ENCODE data around the gene SLC25A18. TPM values are rescaled to one million over a fixed set of nuclear protein-coding genes. Genes with fewer than 3 reads are reported as not detected.

Gene SLC25A18
- total and polyA plus RNA-seq, 10 of the 15 experiments (the other 5 are each of a cell fraction or from before 2014, with no cell fraction given), result 0.03 to 0.09 TPM; not detected in 8

DNA sequence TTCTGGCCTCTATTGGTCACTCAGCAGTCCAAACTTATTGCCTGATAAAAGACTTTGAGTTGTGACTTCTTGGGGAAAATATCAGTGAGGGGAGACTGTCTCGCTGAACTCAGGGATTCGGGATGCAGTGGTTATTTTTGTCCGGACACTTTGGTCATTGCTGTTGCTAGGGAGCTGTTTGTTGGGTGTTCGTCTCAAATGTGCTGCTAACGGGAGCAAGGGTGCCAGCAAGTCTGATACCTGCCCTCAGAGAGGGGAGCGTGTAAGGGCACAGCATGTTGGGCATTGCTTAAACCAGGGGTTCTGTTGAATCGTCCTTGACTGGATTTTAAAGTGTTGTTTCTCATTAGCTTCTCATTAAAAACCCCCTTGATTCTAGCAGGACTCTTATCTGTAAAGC lies 49.2 kb upstream of the SLC25A18 start:
- BruUV-seq (replicated peaks), result no TSS peak
- no peak overlapping the region for H3K27ac ChIP-seq (ENCODE audit: control insufficient read depth, insufficient read depth)
- H3K4me1 ChIP-seq (ENCODE audit: control insufficient read depth, insufficient read depth, low read length), result no peaks in the 10 kb centered on the region
- SMC1A ChIA-PET (ENCODE audit: uncharacterized antibody, unreplicated experiment), result no interaction called here
- TF ChIP-seq ZNF217 (IDR thresholded peaks at IDR 0.05) (no peak), NFIC (IDR thresholded peaks at IDR 0.05; ENCODE audit: low read depth, low read length) (no peak), ZNF622 (IDR thresholded peaks at IDR 0.05) (no peak), CHD2 (IDR thresholded peaks at IDR 0.05; ENCODE audit: borderline replicate concordance, low read depth, low read length) (no peak)
- H3K9me3 ChIP-seq (replicated peaks; ENCODE audit: control insufficient read depth, insufficient read depth, low read length), result no peaks in the 10 kb centered on the region
- in situ Hi-C loops (cut with MboI), result no loop called here
- H4K20me1 ChIP-seq (ENCODE audit: control insufficient read depth, insufficient read depth), result no peaks in the 10 kb centered on the region
- POLR2A ChIA-PET, result no interaction called here
- WGBS (ENCODE audit: insufficient coverage, insufficient replicate concordance, low lambda C conversion rate, missing lambda C conversion rate), result 45% methylated on average over 7 of the region's 7 CpGs
- no peaks in the 10 kb centered on the region; a peak in 1 of 4 replicates for H3K27me3 ChIP-seq (replicated peaks in 1 of 2; ENCODE audit: control insufficient read depth in 2 of 2, insufficient read depth in 2 of 2, low read length in 1 of 2)
- H3K4me2 ChIP-seq (ENCODE audit: control insufficient read depth, insufficient read depth), result no peak overlapping the region
- ATAC-seq (no peak), DNase-seq (ENCODE audit: low read depth, low spot score) (no peak), FAIRE-seq (no peak)
- intact Hi-C loops (cut with micrococcal nuclease; ENCODE audit: unreplicated experiment), result no loop called here
- H3K79me2 ChIP-seq (ENCODE audit: control insufficient read depth, insufficient read depth, low read length), result no peaks in the 10 kb centered on the region
- H3K9ac ChIP-seq (ENCODE audit: control insufficient read depth, insufficient read depth, low read length), result no peak overlapping the region
- no peak overlapping the region for H2AFZ ChIP-seq (ENCODE audit: control insufficient read depth, low read depth, low read length)
- H3K4me3 ChIP-seq, result no peak overlapping the region
- RAD21 ChIA-PET (ENCODE audit: unreplicated experiment), result no interaction called here
- no peaks in the 10 kb centered on the region for H3K36me3 ChIP-seq (ENCODE audit: control insufficient read depth in 2 of 2, insufficient read depth in 2 of 2, low read length in 1 of 2)
- CTCF ChIA-PET, result interaction anchor here (2.7 kb wide), 1 partner anchor 12 kb away, joined by 10 read pairs; no protein-coding TSS in a partner anchor

DNA sequence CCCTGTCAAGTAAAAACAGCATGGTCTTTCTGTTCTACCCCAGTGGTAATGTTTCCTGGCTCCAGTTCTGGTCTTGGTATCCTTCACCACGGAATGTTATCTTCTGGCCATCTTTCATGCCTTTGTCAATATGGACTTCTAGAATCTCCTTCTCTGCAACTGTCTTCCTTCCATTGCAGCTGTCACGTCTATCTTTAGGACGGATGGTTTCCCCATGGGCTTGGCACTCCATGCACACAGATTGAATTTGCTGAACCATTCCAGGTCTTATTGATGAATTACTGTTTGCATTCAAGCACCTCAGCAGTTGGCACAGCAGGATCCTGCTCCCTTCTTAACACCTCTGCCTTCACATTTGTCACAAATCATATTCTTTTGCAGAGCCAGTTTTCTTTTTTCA lies 44.9 kb upstream of the SLC25A18 start:
- POLR2A ChIA-PET, result no interaction called here
- no peak for FAIRE-seq
- TF ChIP-seq, protein P1, sequence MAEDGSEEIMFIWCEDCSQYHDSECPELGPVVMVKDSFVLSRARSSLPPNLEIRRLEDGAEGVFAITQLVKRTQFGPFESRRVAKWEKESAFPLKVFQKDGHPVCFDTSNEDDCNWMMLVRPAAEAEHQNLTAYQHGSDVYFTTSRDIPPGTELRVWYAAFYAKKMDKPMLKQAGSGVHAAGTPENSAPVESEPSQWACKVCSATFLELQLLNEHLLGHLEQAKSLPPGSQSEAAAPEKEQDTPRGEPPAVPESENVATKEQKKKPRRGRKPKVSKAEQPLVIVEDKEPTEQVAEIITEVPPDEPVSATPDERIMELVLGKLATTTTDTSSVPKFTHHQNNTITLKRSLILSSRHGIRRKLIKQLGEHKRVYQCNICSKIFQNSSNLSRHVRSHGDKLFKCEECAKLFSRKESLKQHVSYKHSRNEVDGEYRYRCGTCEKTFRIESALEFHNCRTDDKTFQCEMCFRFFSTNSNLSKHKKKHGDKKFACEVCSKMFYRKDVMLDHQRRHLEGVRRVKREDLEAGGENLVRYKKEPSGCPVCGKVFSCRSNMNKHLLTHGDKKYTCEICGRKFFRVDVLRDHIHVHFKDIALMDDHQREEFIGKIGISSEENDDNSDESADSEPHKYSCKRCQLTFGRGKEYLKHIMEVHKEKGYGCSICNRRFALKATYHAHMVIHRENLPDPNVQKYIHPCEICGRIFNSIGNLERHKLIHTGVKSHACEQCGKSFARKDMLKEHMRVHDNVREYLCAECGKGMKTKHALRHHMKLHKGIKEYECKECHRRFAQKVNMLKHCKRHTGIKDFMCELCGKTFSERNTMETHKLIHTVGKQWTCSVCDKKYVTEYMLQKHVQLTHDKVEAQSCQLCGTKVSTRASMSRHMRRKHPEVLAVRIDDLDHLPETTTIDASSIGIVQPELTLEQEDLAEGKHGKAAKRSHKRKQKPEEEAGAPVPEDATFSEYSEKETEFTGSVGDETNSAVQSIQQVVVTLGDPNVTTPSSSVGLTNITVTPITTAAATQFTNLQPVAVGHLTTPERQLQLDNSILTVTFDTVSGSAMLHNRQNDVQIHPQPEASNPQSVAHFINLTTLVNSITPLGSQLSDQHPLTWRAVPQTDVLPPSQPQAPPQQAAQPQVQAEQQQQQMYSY (CRISPR knock-in tag; IDR thresholded peaks at IDR 0.05), result no peak
- TF ChIP-seq, protein P2, sequence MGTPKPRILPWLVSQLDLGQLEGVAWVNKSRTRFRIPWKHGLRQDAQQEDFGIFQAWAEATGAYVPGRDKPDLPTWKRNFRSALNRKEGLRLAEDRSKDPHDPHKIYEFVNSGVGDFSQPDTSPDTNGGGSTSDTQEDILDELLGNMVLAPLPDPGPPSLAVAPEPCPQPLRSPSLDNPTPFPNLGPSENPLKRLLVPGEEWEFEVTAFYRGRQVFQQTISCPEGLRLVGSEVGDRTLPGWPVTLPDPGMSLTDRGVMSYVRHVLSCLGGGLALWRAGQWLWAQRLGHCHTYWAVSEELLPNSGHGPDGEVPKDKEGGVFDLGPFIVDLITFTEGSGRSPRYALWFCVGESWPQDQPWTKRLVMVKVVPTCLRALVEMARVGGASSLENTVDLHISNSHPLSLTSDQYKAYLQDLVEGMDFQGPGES (IDR thresholded peaks at IDR 0.05), result no peak
- TF ChIP-seq, protein P3, sequence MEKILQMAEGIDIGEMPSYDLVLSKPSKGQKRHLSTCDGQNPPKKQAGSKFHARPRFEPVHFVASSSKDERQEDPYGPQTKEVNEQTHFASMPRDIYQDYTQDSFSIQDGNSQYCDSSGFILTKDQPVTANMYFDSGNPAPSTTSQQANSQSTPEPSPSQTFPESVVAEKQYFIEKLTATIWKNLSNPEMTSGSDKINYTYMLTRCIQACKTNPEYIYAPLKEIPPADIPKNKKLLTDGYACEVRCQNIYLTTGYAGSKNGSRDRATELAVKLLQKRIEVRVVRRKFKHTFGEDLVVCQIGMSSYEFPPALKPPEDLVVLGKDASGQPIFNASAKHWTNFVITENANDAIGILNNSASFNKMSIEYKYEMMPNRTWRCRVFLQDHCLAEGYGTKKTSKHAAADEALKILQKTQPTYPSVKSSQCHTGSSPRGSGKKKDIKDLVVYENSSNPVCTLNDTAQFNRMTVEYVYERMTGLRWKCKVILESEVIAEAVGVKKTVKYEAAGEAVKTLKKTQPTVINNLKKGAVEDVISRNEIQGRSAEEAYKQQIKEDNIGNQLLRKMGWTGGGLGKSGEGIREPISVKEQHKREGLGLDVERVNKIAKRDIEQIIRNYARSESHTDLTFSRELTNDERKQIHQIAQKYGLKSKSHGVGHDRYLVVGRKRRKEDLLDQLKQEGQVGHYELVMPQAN (conservative IDR thresholded peaks at IDR 0.05), result no peak
- TF ChIP-seq, protein P4, sequence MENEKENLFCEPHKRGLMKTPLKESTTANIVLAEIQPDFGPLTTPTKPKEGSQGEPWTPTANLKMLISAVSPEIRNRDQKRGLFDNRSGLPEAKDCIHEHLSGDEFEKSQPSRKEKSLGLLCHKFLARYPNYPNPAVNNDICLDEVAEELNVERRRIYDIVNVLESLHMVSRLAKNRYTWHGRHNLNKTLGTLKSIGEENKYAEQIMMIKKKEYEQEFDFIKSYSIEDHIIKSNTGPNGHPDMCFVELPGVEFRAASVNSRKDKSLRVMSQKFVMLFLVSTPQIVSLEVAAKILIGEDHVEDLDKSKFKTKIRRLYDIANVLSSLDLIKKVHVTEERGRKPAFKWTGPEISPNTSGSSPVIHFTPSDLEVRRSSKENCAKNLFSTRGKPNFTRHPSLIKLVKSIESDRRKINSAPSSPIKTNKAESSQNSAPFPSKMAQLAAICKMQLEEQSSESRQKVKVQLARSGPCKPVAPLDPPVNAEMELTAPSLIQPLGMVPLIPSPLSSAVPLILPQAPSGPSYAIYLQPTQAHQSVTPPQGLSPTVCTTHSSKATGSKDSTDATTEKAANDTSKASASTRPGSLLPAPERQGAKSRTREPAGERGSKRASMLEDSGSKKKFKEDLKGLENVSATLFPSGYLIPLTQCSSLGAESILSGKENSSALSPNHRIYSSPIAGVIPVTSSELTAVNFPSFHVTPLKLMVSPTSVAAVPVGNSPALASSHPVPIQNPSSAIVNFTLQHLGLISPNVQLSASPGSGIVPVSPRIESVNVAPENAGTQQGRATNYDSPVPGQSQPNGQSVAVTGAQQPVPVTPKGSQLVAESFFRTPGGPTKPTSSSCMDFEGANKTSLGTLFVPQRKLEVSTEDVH (IDR thresholded peaks at IDR 0.05; ENCODE audit: low read depth, partially characterized antibody), result no peak

More for the DNA sequence above, 44.9 kb upstream of the SLC25A18 start:
- H3K27ac ChIP-seq (ENCODE audit: control insufficient read depth, insufficient read depth), result no peak overlapping the region
- H3K36me3 ChIP-seq (ENCODE audit: control insufficient read depth in 2 of 2, insufficient read depth in 2 of 2, low read length in 1 of 2), result no peaks in the 10 kb centered on the region
- no peak for ATAC-seq
- ChIA-PET CTCF (no interaction called here), SMC1A (ENCODE audit: uncharacterized antibody, unreplicated experiment) (no interaction called here), RAD21 (ENCODE audit: unreplicated experiment) (no interaction called here)
- no peak overlapping the region for H3K9ac ChIP-seq (ENCODE audit: control insufficient read depth, insufficient read depth, low read length)
- no peaks in the 10 kb centered on the region; a peak in 1 of 4 replicates for H3K27me3 ChIP-seq (replicated peaks in 1 of 2; ENCODE audit: control insufficient read depth in 2 of 2, insufficient read depth in 2 of 2, low read length in 1 of 2)
- BruUV-seq (replicated peaks), result no TSS peak
- intact Hi-C loops (cut with micrococcal nuclease; ENCODE audit: unreplicated experiment), result no loop called here
- in situ Hi-C loops (cut with MboI), result no loop called here
- no peaks in the 10 kb centered on the region for H3K79me2 ChIP-seq (ENCODE audit: control insufficient read depth, insufficient read depth, low read length)
- H3K4me1 ChIP-seq (ENCODE audit: control insufficient read depth, insufficient read depth, low read length), result no peaks in the 10 kb centered on the region
- H4K20me1 ChIP-seq (ENCODE audit: control insufficient read depth, insufficient read depth), result no peaks in the 10 kb centered on the region
- no peak overlapping the region for H2AFZ ChIP-seq (ENCODE audit: control insufficient read depth, low read depth, low read length)
- no peak overlapping the region for H3K4me3 ChIP-seq
- DNase-seq (ENCODE audit: low read depth, low spot score), result no peak
- H3K9me3 ChIP-seq (replicated peaks; ENCODE audit: control insufficient read depth, insufficient read depth, low read length), result no peaks in the 10 kb centered on the region
- H3K4me2 ChIP-seq (ENCODE audit: control insufficient read depth, insufficient read depth), result no peak overlapping the region
- 35% methylated on average over 3 of the region's 3 CpGs for WGBS (ENCODE audit: insufficient coverage, insufficient replicate concordance, low lambda C conversion rate, missing lambda C conversion rate)
